ENCODE data around the gene KCTD20.

KCTD20 gene

DNA sequence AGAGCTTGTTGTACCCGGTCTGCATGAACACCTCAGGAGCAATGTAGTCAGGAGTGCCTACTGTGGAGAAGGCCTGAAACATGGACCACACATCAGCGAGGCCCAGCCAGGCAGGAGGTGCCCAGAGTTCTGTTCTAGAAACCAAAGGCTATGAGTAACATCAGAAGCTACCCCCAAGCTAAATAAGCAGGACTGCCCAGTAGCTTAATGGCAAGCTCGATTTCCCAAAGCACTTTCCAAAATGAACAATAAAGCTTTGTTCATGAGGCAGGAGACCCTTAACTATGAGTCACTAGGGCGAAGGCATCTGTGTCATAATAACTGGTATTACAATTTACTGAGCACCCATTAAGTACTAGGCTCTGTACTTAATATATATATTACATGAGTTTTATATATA lies 57.1 kb downstream of the KCTD20 start:
- no peak overlapping the region for H3K4me3 Mint-ChIP-seq
- H3K36me3 Mint-ChIP-seq (ENCODE audit: low read depth), result peaks cover 57% of the 10 kb centered on the region
- H3K9me3 Mint-ChIP-seq, result no peaks in the 10 kb centered on the region
- no peaks in the 10 kb centered on the region for H3K27me3 Mint-ChIP-seq
- H3K4me1 Mint-ChIP-seq (ENCODE audit: low read depth), result peaks cover under 1% of the 10 kb centered on the region
- no peak overlapping the region for H3K27ac Mint-ChIP-seq

DNA sequence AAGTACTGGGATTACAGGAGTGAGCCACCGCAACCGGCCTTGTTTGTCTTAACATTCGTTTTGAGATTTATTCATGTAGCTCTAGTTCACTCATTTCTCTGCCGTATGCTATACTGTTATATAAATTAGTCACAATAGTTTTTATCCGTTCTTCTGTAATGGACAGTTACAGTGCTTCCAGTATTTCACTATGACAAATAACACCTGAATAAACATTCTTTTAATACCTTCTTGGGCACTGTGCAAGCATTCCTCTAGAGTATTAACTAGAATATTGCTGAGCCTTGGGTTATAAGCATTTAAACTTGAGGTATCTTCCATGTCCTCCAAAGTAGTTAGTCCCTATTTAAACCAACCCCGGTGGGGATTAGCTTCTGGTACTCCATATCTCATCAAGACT lies 58.9 kb downstream of the KCTD20 start:
- H3K4me3 Mint-ChIP-seq, result no peak overlapping the region
- no peaks in the 10 kb centered on the region for H3K27me3 Mint-ChIP-seq
- H3K9me3 Mint-ChIP-seq, result no peaks in the 10 kb centered on the region
- peaks cover 57% of the 10 kb centered on the region for H3K36me3 Mint-ChIP-seq (ENCODE audit: low read depth)
- no peak overlapping the region for H3K27ac Mint-ChIP-seq
- H3K4me1 Mint-ChIP-seq (ENCODE audit: low read depth), result peaks cover 18% of the 10 kb centered on the region

DNA sequence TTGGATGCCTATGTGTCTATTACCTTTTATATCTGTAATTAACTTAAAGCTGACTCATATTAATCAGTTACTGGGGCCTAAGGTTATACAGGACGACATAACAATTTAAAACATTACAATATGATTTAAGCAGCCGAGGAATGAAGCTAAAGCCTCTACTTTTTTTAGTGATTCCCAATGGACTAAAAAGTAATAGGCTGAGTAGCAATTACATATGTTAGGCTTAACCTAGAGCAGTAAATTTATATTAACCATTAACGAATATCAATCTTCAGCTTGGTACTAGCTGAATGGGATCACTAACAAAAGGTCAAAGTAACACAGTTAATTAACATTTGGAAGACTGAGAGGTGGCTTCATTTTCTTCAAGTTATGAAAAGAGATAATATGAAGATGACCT lies 61.4 kb downstream of the KCTD20 start:
- Mint-ChIP-seq H3K27me3 (no peaks in the 10 kb centered on the region), H3K36me3 (ENCODE audit: low read depth) (peaks cover 58% of the 10 kb centered on the region), H3K4me3 (no peak overlapping the region), H3K4me1 (ENCODE audit: low read depth) (peaks cover 29% of the 10 kb centered on the region), H3K9me3 (no peaks in the 10 kb centered on the region), H3K27ac (no peak overlapping the region)

DNA sequence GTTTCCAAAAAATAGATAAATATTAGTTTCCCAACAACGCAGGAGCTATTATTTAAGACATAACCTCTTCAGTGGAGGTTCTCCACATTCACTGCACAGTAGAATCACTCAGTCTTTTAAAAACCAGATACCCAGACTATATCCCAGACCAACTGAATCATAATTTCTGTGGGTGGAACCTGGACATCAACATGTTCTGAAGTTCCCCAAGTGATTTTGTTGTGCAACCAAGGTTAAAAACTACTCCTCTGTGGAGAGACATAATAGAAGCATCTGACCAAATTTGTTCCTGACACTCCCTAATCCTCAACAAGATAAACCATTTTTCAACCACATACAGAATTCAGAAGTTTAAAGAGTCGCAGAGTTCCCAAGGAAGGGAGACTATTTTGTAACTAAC lies 62.2 kb downstream of the KCTD20 start:
- no peaks in the 10 kb centered on the region for H3K27me3 Mint-ChIP-seq
- no peak overlapping the region for H3K27ac Mint-ChIP-seq
- H3K4me1 Mint-ChIP-seq (ENCODE audit: low read depth), result peaks cover 29% of the 10 kb centered on the region
- no peak overlapping the region for H3K4me3 Mint-ChIP-seq
- peaks cover 56% of the 10 kb centered on the region for H3K36me3 Mint-ChIP-seq (ENCODE audit: low read depth)
- no peaks in the 10 kb centered on the region for H3K9me3 Mint-ChIP-seq

DNA sequence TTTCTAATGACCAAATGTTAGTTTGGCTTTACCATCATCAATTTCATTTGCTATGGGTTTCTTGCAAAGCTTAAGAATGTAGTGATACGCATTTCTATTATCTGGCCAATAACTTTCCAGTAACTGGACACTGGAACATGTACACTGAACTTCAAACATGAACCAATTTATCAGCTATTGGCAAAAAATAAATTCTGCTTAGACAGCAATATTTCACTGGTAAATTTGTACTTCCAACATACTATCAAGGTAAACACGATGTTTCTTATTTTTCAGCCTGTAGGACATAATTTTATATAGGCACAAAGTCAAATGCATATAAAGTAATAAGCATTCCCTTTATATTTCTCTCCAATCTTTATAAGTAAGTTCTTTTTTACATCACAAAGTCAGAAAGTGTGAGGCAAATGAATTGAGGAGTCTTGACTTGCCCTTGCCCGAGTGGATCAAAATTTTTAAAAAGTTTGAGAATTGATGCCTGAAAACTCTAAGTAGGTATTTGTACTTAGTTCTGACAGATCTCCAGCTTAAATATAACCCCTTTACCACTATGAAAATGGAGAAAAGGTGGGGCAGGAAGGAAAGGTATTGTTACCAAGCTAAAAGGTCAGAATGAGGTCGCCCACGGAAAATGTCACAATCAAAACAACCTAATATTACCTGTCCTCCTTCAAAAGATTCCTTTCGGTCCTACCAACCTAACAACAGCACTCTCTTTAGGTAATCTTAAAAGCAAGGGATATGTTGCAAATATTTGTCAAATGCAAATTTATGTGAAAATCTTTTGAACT lies 63.1 kb downstream of the KCTD20 start:
- H3K9me3 Mint-ChIP-seq, result no peaks in the 10 kb centered on the region
- H3K4me3 Mint-ChIP-seq, result no peak overlapping the region
- H3K4me1 Mint-ChIP-seq (ENCODE audit: low read depth), result peaks cover 29% of the 10 kb centered on the region
- H3K27ac Mint-ChIP-seq, result peak overlapping the region; percentile 28
- H3K36me3 Mint-ChIP-seq (ENCODE audit: low read depth), result peaks cover 63% of the 10 kb centered on the region
- H3K27me3 Mint-ChIP-seq, result no peaks in the 10 kb centered on the region

DNA sequence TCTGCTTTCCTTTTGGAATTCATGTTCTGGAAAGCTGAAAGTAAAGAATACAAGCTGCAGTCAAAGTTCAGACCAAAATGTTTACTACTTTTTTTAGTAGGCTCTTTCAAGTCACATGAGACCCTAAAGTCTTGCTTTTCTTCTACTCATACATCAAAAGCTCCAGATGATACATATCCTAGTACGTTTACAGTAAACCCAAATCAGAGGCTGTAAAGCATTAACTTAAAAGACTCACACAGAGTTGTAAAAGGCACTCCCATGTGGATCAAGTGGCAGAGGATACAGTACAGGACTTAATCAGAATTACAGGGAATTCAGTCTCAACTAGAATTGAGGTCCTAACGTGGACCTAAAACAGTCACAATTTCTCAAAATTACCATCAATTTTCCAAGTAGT lies 63.8 kb downstream of the KCTD20 start:
- Mint-ChIP-seq H3K4me3 (no peak overlapping the region), H3K27me3 (no peaks in the 10 kb centered on the region), H3K27ac (peak overlapping the region; percentile 19), H3K4me1 (ENCODE audit: low read depth) (peaks cover 29% of the 10 kb centered on the region), H3K9me3 (no peaks in the 10 kb centered on the region), H3K36me3 (ENCODE audit: low read depth) (peaks cover 65% of the 10 kb centered on the region)

DNA sequence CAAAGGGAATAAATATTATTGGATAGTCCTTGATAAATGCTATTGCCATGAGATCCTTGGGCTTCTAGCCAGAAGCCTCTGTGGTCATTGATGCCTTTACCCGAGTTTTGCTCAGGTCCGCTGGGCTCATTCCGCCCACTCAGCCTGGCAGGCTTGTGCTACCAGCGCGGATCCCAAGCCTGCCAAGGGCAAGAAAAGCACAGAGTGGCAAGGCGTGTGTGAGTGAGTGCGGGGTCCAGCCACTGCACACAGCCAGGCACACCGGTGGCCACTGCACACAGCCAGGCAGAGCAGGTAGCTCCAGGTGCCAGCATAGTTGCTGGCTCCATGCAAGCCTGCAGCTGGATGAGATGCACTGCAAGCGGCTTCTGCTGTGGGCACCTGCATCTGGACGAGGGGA lies 65.7 kb downstream of the KCTD20 start:
- Mint-ChIP-seq H3K4me3 (no peak overlapping the region), H3K9me3 (no peaks in the 10 kb centered on the region), H3K27ac (no peak overlapping the region), H3K36me3 (ENCODE audit: low read depth) (peaks cover 69% of the 10 kb centered on the region), H3K27me3 (no peaks in the 10 kb centered on the region), H3K4me1 (ENCODE audit: low read depth) (peaks cover 29% of the 10 kb centered on the region)

DNA sequence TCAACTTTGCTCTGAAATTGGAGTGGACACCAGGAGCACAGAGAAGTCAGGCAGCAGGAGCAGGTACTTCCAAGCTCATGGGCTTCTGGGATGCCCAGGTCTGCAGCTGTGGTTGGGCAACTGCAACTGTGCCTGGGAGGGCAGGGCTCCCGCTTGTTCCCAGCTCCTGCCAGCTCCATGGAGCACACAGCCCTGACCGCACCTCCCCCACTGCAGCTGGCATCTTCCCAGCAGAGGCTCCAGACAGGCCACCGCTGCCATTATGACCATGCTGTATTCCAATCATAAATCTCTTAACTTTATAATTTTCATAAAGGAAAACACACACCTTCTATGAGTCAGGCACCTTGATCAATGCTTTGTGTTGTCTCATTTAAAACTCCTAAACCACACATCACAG lies 67.6 kb downstream of the KCTD20 start:
- Mint-ChIP-seq H3K4me1 (ENCODE audit: low read depth) (peaks cover 30% of the 10 kb centered on the region), H3K36me3 (ENCODE audit: low read depth) (peaks cover 67% of the 10 kb centered on the region), H3K27me3 (no peaks in the 10 kb centered on the region), H3K27ac (no peak overlapping the region), H3K9me3 (no peaks in the 10 kb centered on the region), H3K4me3 (no peak overlapping the region)

DNA sequence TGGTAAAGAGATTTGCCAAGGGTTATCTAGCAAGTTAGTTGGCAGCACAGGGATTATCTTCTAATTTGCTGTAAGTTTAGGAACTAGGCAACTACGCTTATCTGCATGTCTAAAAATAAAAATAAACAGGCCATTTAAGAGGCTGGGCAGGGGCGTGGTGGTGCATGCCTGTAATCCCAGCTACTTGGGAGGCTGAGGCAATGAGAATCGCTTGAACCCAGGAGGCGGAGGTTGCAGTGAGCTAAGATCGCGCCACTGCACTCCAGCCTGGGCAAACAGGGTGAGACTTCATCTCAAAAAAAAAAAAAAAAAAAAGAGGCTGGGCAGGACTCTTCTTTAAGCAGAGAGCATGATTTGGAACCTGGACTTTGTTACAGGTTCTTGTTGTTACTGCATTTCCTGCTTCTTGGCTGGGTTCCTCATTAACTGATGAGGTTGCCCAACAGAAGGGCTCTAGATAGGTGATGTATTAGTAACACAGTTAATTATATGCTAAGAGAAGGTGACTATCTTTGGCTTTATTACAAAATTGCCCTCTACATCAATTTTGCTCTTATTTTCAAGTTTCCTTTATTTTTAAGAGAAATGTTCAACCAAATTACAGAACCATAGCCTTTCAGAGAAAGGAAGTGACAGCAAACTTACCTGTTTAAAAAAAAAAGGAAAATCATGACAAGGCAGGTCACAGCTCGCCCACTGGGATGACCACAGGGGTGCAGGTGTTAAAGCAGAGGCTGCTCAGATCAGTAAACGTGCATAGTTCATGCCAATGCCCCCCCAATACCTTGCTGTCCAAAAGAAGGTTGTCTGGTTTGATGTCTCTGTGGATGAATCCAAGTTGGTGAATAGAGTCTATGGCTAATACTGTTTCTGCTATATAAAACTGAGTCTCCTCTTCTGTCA lies 72.0 kb downstream of the KCTD20 start:
- peaks cover 60% of the 10 kb centered on the region for H3K36me3 Mint-ChIP-seq (ENCODE audit: low read depth)
- H3K9me3 Mint-ChIP-seq, result no peaks in the 10 kb centered on the region
- H3K4me3 Mint-ChIP-seq, result no peak overlapping the region
- no peaks in the 10 kb centered on the region for H3K27me3 Mint-ChIP-seq
- H3K27ac Mint-ChIP-seq, result no peak overlapping the region
- H3K4me1 Mint-ChIP-seq (ENCODE audit: low read depth), result peaks cover 38% of the 10 kb centered on the region

DNA sequence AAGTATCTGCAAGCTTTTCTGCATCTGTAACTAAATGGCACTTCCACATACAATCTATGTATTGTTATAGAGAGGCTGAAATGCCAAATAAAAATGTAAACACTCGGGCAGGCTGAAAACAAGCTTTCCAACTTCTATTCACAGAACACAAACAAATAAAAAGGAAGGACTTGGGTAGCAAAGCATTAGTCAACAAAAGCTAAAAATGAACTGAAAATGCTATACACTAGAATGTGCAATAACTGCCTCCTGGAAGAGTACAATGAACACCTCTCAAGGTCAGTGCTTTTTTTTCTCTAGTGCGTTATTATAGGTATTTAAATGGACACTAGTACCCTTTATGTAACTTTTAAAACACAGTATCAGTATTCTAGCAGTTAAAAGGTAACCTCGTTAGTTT lies 73.0 kb downstream of the KCTD20 start:
- Mint-ChIP-seq H3K9me3 (no peaks in the 10 kb centered on the region), H3K4me3 (no peak overlapping the region), H3K4me1 (ENCODE audit: low read depth) (peaks cover 44% of the 10 kb centered on the region), H3K27me3 (no peaks in the 10 kb centered on the region), H3K36me3 (ENCODE audit: low read depth) (peaks cover 62% of the 10 kb centered on the region), H3K27ac (no peak overlapping the region)

DNA sequence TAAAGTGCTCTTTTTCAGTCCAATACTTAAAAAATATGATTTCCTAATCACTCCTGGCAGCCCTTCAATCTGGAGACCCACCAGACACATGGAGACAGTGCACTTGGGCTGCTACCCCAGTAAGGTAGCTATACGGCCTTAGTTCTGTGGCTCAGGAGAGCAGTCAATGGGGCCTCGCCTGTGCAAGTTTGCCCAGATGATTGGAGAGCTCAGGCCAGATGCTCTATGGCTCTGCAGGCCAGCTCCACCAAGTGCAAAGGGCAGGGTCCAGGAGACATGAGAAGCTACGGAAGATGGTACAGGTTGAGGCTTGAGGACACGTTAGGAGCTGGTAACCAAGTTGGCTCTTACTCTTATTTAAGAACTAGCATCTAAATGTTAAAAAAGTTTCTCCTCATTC lies 73.8 kb downstream of the KCTD20 start:
- peak overlapping the region; percentile 4 for H3K27ac Mint-ChIP-seq
- no peaks in the 10 kb centered on the region for H3K9me3 Mint-ChIP-seq
- peaks cover 62% of the 10 kb centered on the region for H3K36me3 Mint-ChIP-seq (ENCODE audit: low read depth)
- no peaks in the 10 kb centered on the region for H3K27me3 Mint-ChIP-seq
- no peak overlapping the region for H3K4me3 Mint-ChIP-seq
- H3K4me1 Mint-ChIP-seq (ENCODE audit: low read depth), result peaks cover 44% of the 10 kb centered on the region

DNA sequence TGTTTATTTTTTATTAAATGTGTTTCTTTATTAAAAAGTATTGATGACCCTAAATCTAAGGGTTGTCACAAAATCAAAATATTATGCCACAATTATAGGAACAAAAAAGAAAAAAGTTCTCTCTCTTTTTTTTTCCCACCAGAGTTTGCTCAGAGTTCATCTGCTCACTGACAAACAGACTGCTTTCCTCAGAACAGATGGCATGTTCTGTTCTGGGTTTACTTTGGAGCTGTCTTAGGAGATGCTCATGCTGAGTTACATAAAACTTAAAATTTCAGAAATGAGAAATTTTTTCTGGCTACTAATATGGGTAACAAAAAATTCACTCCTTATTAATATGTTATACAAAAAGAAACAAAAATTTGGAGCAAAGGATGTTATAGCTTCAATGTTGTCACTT lies 74.2 kb downstream of the KCTD20 start:
- Mint-ChIP-seq H3K27ac (no peak overlapping the region), H3K27me3 (no peaks in the 10 kb centered on the region), H3K4me1 (ENCODE audit: low read depth) (peaks cover 44% of the 10 kb centered on the region), H3K9me3 (no peaks in the 10 kb centered on the region), H3K4me3 (no peak overlapping the region), H3K36me3 (ENCODE audit: low read depth) (peaks cover 62% of the 10 kb centered on the region)

DNA sequence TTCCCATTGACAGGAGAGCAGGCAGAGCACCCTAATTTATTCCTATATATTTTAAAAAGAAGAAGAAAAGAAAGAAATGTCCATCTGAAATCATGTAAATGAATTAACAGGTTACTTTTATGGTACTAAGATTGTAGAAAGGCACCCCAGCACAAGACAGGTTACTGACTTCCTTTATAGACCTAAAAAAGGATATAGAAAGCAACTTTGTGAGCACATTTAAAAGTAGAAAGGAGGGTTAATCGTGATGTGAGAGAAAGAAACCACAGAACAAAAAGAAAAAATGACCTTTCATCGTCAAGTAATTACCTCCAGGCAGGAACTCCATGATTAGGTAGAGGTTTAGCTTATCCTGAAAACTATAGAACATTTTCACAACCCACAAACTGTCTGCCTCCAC lies 74.6 kb downstream of the KCTD20 start:
- Mint-ChIP-seq H3K4me1 (ENCODE audit: low read depth) (peaks cover 44% of the 10 kb centered on the region), H3K27me3 (no peaks in the 10 kb centered on the region), H3K4me3 (no peak overlapping the region), H3K27ac (peak overlapping the region; percentile 52), H3K9me3 (no peaks in the 10 kb centered on the region), H3K36me3 (ENCODE audit: low read depth) (peaks cover 62% of the 10 kb centered on the region)

DNA sequence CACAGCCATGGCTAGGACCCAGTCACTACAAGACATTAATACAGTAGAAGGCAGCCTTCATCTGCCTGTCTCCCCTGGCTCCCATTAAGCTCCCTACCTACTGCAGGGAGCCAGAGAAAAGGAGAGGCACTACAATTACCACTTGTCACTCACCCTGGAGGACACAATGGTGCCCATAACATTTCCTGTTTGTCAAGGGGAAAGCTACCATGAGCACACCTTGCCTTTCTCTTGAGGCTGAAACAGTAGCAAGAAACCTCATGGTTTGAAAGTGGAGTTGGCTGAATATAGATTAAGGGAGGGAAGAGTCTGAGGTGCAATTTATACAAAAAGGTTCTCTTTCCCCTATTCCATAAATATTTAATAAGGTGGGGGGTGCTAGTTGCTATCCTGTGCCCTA lies 76.6 kb downstream of the KCTD20 start:
- Mint-ChIP-seq H3K9me3 (no peaks in the 10 kb centered on the region), H3K27ac (no peak overlapping the region), H3K4me3 (no peak overlapping the region), H3K27me3 (no peaks in the 10 kb centered on the region), H3K36me3 (ENCODE audit: low read depth) (peaks cover 74% of the 10 kb centered on the region), H3K4me1 (ENCODE audit: low read depth) (peaks cover 44% of the 10 kb centered on the region)

DNA sequence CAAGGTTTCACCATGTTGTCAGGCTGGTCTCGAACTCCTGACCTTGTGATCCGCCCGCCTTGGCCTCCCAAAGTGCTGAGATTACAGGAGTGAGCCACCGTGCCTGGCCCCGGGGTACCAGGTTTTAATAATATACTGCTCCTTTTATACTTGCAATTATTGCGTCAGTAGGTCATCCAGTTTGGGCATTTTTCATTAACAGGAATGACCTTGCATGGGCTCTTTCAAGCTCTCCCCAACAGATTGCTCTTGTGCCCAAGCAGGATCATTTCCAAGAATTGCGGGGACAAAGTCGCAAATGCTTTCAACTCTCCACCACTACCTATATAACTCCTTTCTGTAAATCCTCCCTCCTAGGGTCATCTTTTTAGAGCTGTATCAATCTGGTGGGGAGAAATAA lies 80.7 kb downstream of the KCTD20 start:
- Mint-ChIP-seq H3K27ac (no peak overlapping the region), H3K27me3 (no peaks in the 10 kb centered on the region), H3K36me3 (ENCODE audit: low read depth) (peaks cover 72% of the 10 kb centered on the region), H3K4me3 (no peak overlapping the region), H3K4me1 (ENCODE audit: low read depth) (peaks cover 33% of the 10 kb centered on the region), H3K9me3 (no peaks in the 10 kb centered on the region)

Measured in stimulated activated naive CD8-positive, alpha-beta T cell treated with anti-CD3 and anti-CD28 coated beads, Interleukin-15, Interleukin-2, amounts not matched to agents 100 ng/mL and 50 ng/mL, for 24 hours (primary cell).